Tibial nerve (tissue), 4 donors: ENCODE results near the gene SUMF1.

Experiments used
- CTCF ChIP-seq, 5 experiments: fragments of 200-600 bp in 3 of 5; fragments of 450-650 bp in 2 of 5; sonication (generic) in 3 of 5; IDR thresholded peaks; one replicate each; pipeline ENCODE4 v1.5.1; 2016 to 2019; ENCODE audit warnings: antibody characterized with exemption in 5 of 5, mild to moderate bottlenecking in 3 of 5, moderate library complexity in 2 of 5
- EP300 ChIP-seq, 2 donors: sonication (generic); formaldehyde crosslinking; IDR thresholded peaks; one replicate each; pipeline ENCODE4 v1.6.1; 2017; ENCODE audit warnings: antibody characterized with exemption in 2 of 2, mild to moderate bottlenecking in 1 of 2

GRCh38 chr3:4501927-4502326 lies 34.9 kb upstream of the SUMF1 start:
- TF ChIP-seq CTCF (IDR thresholded peaks at IDR 0.05) = no peak
- TF ChIP-seq EP300 (IDR thresholded peaks at IDR 0.05) = no peak
